ENCODE measurements around the gene TMEM232.
"Not testable (repeated sequence)": the region's sequence is repeated elsewhere in the genome, so short reads cannot be mapped to it uniquely, and the experiment has no call there.

The TMEM232 gene

DNA sequence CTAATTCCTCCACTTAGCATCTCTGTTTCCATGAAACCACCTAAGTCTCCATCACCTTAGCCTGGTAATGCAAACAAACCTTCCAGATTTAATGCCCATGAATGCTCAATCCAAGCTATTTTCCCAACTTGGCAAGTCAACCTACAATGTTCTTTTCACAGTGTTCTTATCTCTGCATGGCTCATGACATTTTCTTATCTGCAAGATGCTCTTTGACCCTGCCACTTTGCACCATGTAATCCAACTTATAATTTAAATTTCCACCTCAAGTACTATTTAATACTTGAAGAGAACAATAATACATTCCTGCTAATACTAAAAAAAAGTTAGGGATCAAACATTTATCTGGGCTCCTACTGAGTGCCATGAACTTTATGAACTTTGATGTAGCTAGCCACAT, 164.3 kb downstream of the TMEM232 start:
- Histone ChIP-seq H3K27me3 (ENCODE audit: insufficient read depth, low read length) (no peaks in the 10 kb centered on the region), H3K36me3 (ENCODE audit: insufficient read depth, low read length) (no peaks in the 10 kb centered on the region), H3K4me1 (ENCODE audit: control insufficient read depth, insufficient read depth, low read length, unreplicated experiment) (no peaks in the 10 kb centered on the region), H3K79me2 (ENCODE audit: control insufficient read depth, insufficient read depth, low read length, unreplicated experiment) (no peaks in the 10 kb centered on the region), H2AFZ (ENCODE audit: low read length, unreplicated experiment) (no peak overlapping the region), H3K4me3 (ENCODE audit: low read depth, low read length) (no peak overlapping the region), H3K27ac (ENCODE audit: low read depth, low read length) (no peak overlapping the region)

DNA sequence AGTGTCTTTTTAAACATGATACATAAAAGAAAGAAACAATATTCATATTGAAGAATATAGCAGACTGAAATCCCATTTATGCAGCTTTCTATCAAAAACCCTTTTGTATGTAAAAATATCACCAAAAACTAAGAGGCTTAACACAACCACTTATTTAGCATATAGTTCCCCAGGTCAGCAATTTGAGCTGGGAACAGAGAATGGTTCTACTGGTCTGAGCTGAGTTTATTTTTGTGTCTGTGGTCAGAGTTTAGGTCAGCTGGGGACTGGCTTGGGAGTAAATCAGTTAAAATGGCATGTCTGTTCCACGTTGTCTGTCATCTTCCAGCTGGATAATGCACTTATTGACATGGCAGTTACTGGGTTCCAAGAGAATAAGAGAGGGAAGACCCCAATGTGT, 165.0 kb downstream of the TMEM232 start:
- Histone ChIP-seq H3K27me3 (ENCODE audit: insufficient read depth, low read length) (no peaks in the 10 kb centered on the region), H3K4me3 (ENCODE audit: low read depth, low read length) (no peak overlapping the region), H3K4me1 (ENCODE audit: control insufficient read depth, insufficient read depth, low read length, unreplicated experiment) (no peaks in the 10 kb centered on the region), H2AFZ (ENCODE audit: low read length, unreplicated experiment) (no peak overlapping the region), H3K27ac (ENCODE audit: low read depth, low read length) (no peak overlapping the region), H3K79me2 (ENCODE audit: control insufficient read depth, insufficient read depth, low read length, unreplicated experiment) (no peaks in the 10 kb centered on the region), H3K36me3 (ENCODE audit: insufficient read depth, low read length) (no peaks in the 10 kb centered on the region)

DNA sequence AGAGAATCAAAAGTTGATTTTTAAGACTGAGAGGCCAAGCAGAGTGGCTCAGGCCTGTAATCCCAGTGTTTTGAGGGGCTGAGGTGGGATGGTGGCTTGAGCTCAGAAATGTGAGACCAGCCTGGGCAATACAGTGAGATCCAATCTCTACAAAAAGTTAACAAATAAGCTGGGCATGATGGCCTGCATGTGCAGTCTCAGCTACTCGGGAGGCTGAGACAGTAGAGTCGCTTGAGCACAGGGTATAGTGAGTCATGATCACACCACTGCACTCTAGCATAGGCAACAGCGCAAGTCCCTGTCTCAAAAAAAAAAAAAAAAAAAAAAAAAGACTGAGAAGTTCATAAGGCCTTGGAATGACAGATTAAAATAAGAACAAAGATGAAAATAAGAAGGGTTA, 177.2 kb downstream of the TMEM232 start:
- H2AFZ ChIP-seq (ENCODE audit: low read length, unreplicated experiment): no peak overlapping the region

DNA sequence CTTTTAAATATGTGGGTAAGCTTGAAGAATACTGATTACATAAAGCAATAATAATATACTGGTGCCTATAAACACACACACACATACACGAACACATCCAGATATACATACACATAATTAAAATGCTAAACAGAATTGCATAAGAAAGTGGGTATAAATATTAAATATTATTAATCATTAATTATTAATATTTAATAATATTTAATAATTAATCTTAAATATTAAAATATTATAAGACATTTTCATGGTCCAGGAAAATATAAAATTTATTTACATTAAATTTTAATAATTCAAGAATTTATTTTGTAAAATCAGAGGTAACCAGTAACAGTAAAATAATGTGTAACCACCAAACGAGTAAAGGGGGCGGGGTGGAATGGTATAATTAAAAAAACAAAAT, 178.3 kb downstream of the TMEM232 start:
- no peak overlapping the region for H3K27ac ChIP-seq (ENCODE audit: low read depth, low read length)
- no peak overlapping the region for H2AFZ ChIP-seq (ENCODE audit: low read length, unreplicated experiment)
- no peak overlapping the region for H3K4me3 ChIP-seq (ENCODE audit: low read depth, low read length)
- H3K27me3 ChIP-seq (ENCODE audit: insufficient read depth, low read length): no peaks in the 10 kb centered on the region
- H3K79me2 ChIP-seq (ENCODE audit: control insufficient read depth, insufficient read depth, low read length, unreplicated experiment): no peaks in the 10 kb centered on the region
- peaks cover 17% of the 10 kb centered on the region for H3K4me1 ChIP-seq (ENCODE audit: control insufficient read depth, insufficient read depth, low read length, unreplicated experiment)
- H3K36me3 ChIP-seq (ENCODE audit: insufficient read depth, low read length): no peaks in the 10 kb centered on the region

More for the DNA sequence above, 177.2 kb downstream of the TMEM232 start:
- H3K4me1 ChIP-seq (ENCODE audit: control insufficient read depth, insufficient read depth, low read length, unreplicated experiment): peaks cover 14% of the 10 kb centered on the region
- no peaks in the 10 kb centered on the region for H3K79me2 ChIP-seq (ENCODE audit: control insufficient read depth, insufficient read depth, low read length, unreplicated experiment)
- H3K4me3 ChIP-seq (ENCODE audit: low read depth, low read length): no peak overlapping the region
- H3K27me3 ChIP-seq (ENCODE audit: insufficient read depth, low read length): no peaks in the 10 kb centered on the region
- H3K36me3 ChIP-seq (ENCODE audit: insufficient read depth, low read length): no peaks in the 10 kb centered on the region
- no peak overlapping the region for H3K27ac ChIP-seq (ENCODE audit: low read depth, low read length)

DNA sequence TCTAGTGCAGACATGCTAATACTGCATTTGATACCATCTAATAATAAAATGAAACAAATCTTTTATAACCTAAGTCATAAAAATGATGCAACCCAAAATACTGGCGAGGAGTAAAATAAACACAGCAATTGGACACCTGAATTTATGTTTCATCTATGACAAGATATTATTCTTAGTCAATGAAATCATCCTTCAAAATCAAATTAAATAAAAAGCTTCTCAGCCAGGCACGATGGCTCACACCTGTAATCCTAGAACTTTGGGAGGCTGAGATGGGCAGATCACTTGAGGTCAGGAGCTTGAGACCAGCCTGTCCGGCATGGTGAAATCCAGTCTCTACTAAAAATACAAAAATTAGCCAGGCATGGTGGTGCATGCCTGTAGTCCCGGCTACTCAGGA, 179.0 kb downstream of the TMEM232 start:
- no peaks in the 10 kb centered on the region for H3K36me3 ChIP-seq (ENCODE audit: insufficient read depth, low read length)
- no peak overlapping the region for H3K27ac ChIP-seq (ENCODE audit: low read depth, low read length)
- no peaks in the 10 kb centered on the region for H3K27me3 ChIP-seq (ENCODE audit: insufficient read depth, low read length)
- no peaks in the 10 kb centered on the region for H3K79me2 ChIP-seq (ENCODE audit: control insufficient read depth, insufficient read depth, low read length, unreplicated experiment)
- H3K4me1 ChIP-seq (ENCODE audit: control insufficient read depth, insufficient read depth, low read length, unreplicated experiment): peaks cover 17% of the 10 kb centered on the region
- no peak overlapping the region for H3K4me3 ChIP-seq (ENCODE audit: low read depth, low read length)
- H2AFZ ChIP-seq (ENCODE audit: low read length, unreplicated experiment): no peak overlapping the region

DNA sequence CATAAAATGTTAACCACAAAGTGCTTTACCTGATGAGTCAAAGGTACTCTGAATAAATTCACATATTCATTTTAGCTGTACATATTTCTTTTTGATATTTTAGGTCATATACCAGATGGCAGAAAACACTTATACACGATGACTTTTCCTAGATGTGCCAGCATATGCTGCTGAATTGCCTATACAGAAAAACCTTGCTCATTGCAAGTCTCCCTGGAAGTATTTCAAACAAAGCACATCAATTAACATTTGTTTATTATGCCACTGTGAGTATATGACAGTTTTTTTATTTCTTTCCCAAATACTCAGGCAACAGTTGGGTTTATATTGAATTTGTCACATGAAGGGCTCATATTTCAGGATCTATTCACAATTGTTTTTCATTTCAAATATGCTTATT, 180.8 kb downstream of the TMEM232 start:
- Histone ChIP-seq H3K4me1 (ENCODE audit: control insufficient read depth, insufficient read depth, low read length, unreplicated experiment) (peaks cover 17% of the 10 kb centered on the region), H3K79me2 (ENCODE audit: control insufficient read depth, insufficient read depth, low read length, unreplicated experiment) (no peaks in the 10 kb centered on the region), H3K36me3 (ENCODE audit: insufficient read depth, low read length) (no peaks in the 10 kb centered on the region), H3K4me3 (ENCODE audit: low read depth, low read length) (no peak overlapping the region), H3K27me3 (ENCODE audit: insufficient read depth, low read length) (no peaks in the 10 kb centered on the region), H3K27ac (ENCODE audit: low read depth, low read length) (no peak overlapping the region), H2AFZ (ENCODE audit: low read length, unreplicated experiment) (no peak overlapping the region)

DNA sequence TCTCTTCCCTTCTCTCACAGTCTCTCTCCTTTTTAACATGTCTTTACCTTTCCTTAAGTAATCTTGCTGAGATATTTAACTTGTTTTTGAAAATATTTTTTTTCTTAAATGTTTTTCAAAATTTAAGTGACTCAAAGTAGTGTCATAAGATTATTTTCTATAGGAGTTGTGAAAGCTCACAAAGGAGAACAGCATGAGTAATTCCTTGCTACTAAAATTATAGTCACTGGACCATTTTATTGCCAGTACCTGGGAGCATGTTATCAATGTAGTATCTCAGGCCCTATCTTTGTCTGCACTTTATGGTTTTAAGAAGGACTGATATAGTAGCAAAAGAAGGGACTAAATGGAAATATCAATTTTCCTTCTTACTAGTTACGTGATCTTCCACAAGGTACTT, 181.9 kb downstream of the TMEM232 start:
- Histone ChIP-seq H2AFZ (ENCODE audit: low read length, unreplicated experiment) (no peak overlapping the region), H3K27ac (ENCODE audit: low read depth, low read length) (no peak overlapping the region)

DNA sequence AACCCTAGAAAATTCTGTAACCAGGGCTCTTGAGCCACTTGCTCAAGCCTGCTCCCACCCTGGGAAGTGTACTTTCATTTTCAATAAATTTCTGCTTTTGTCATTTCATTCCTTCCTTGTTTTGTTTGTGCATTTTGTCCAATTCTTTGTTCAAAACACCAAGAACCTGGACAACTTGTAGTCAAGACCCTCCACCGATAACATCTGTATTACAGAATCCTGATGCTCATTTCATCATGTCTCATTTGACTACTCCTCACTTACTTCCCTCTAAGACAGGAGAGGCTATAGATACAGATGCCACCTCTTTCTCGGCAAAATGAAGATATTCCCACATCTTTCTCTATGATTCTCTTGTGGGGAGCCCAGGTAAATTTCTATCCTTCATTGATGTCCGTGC, 183.5 kb downstream of the TMEM232 start:
- H2AFZ ChIP-seq (ENCODE audit: low read length, unreplicated experiment): no peak overlapping the region
- H3K27ac ChIP-seq (ENCODE audit: low read depth, low read length): no peak overlapping the region
- H3K79me2 ChIP-seq (ENCODE audit: control insufficient read depth, insufficient read depth, low read length, unreplicated experiment): no peaks in the 10 kb centered on the region
- H3K27me3 ChIP-seq (ENCODE audit: insufficient read depth, low read length): no peaks in the 10 kb centered on the region
- H3K4me3 ChIP-seq (ENCODE audit: low read depth, low read length): no peak overlapping the region
- peaks cover 17% of the 10 kb centered on the region for H3K4me1 ChIP-seq (ENCODE audit: control insufficient read depth, insufficient read depth, low read length, unreplicated experiment)
- H3K36me3 ChIP-seq (ENCODE audit: insufficient read depth, low read length): no peaks in the 10 kb centered on the region

More for the DNA sequence above, 181.9 kb downstream of the TMEM232 start:
- no peaks in the 10 kb centered on the region for H3K27me3 ChIP-seq (ENCODE audit: insufficient read depth, low read length)
- no peak overlapping the region for H3K4me3 ChIP-seq (ENCODE audit: low read depth, low read length)
- peaks cover 17% of the 10 kb centered on the region for H3K4me1 ChIP-seq (ENCODE audit: control insufficient read depth, insufficient read depth, low read length, unreplicated experiment)
- no peaks in the 10 kb centered on the region for H3K36me3 ChIP-seq (ENCODE audit: insufficient read depth, low read length)
- H3K79me2 ChIP-seq (ENCODE audit: control insufficient read depth, insufficient read depth, low read length, unreplicated experiment): no peaks in the 10 kb centered on the region

DNA sequence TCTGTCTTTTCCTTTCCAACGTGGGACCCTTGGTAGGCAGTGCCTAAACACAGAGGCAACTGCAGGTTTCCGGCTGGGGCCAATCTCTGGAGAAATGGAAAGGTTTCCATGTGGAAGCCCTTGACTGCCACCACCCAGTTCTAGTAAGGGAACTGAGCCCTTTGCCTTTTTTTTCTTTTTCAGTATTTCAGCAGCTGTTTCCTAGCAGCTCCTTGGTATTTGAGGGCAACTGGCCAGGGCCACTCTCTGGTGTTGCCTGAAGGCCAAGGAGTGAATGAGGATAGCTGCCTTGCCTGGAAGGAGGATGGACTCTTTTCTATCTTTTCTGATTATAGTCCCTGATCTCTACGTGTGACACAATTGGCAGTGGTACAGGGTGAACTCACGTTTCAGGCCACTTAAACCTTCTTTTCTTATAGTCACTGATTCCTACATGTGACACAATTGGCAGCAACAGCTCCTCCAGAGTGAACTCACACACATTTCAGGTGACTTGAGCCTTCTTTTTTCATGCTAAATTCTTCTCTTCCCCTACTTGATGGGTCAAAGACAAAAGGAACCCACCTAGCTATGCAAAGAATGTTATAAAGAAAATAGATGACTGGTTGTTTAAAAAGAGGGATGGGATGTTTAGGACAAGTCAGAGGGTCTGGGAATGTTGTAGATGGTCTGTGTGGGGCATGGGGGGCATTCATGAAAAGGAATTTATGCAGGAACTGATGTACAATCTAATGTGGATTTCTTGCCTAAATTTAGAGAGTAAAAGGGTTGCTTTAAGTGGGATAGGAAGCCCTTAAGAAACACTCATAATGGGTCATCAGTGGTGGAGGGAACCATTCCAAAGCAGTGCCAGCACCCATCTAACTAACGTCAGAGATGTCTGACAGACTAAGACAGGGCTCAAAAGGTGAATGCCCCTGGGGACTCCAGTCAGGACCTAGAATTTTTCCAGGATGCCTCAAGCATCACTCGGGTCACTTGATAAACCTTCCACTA, 190.1 kb downstream of the TMEM232 start:
- H3K27ac ChIP-seq (ENCODE audit: low read depth, low read length): no peak overlapping the region
- no peaks in the 10 kb centered on the region for H3K27me3 ChIP-seq (ENCODE audit: insufficient read depth, low read length)
- no peak overlapping the region for H2AFZ ChIP-seq (ENCODE audit: low read length, unreplicated experiment)
- no peak overlapping the region for H3K4me3 ChIP-seq (ENCODE audit: low read depth, low read length)
- H3K79me2 ChIP-seq (ENCODE audit: control insufficient read depth, insufficient read depth, low read length, unreplicated experiment): no peaks in the 10 kb centered on the region
- peaks cover 7% of the 10 kb centered on the region for H3K4me1 ChIP-seq (ENCODE audit: control insufficient read depth, insufficient read depth, low read length, unreplicated experiment)
- no peaks in the 10 kb centered on the region for H3K36me3 ChIP-seq (ENCODE audit: insufficient read depth, low read length)

DNA sequence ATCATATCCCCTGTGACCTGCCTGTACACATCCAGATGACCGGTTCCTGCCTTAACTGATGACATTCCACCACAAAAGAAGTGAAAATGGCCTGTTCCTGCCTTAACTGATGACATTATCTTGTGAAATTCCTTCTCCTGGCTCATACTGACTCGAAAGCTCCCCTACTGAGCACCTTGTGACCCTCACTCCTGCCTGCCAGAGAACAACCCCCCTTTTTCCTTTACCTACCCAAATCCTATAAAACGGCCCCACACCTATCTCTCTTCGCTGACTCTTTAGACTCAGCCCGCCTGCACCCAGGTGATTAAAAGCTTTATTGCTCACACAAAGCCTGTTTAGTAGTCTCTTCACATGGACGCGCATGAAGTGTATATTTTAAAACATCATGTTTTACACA, 191.3 kb downstream of the TMEM232 start:
- H3K27ac ChIP-seq (ENCODE audit: low read depth, low read length); H3K4me3 ChIP-seq (ENCODE audit: low read depth, low read length): not testable (repeated sequence)

DNA sequence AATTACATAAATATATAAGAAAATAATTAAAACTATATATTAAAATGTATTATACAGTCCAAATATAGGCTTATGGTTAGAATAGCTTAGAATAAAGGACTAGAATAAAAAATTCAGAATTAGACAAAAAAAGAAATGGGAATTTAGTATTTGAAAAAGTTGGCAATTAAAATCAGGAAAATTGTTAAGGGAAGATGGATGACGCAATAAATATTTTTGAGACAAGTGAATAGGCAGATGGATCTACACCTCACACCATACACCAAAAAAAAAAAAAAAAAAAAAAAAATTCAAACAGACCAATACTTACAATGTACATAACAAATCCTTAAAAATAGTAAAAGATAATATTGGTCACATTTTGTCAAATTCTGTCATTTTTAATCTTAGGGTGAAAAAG, 200.7 kb downstream of the TMEM232 start:
- Histone ChIP-seq H3K4me1 (ENCODE audit: control insufficient read depth, insufficient read depth, low read length, unreplicated experiment) (no peaks in the 10 kb centered on the region), H3K27ac (ENCODE audit: low read depth, low read length) (no peak overlapping the region), H3K36me3 (ENCODE audit: insufficient read depth, low read length) (no peaks in the 10 kb centered on the region), H2AFZ (ENCODE audit: low read length, unreplicated experiment) (no peak overlapping the region), H3K27me3 (ENCODE audit: insufficient read depth, low read length) (no peaks in the 10 kb centered on the region), H3K79me2 (ENCODE audit: control insufficient read depth, insufficient read depth, low read length, unreplicated experiment) (no peaks in the 10 kb centered on the region), H3K4me3 (ENCODE audit: low read depth, low read length) (no peak overlapping the region)

More for the DNA sequence above, 191.3 kb downstream of the TMEM232 start:
- not testable (repeated sequence) for H3K79me2 ChIP-seq (ENCODE audit: control insufficient read depth, insufficient read depth, low read length, unreplicated experiment); H3K27me3 ChIP-seq (ENCODE audit: insufficient read depth, low read length); H3K36me3 ChIP-seq (ENCODE audit: insufficient read depth, low read length); H2AFZ ChIP-seq (ENCODE audit: low read length, unreplicated experiment); H3K4me1 ChIP-seq (ENCODE audit: control insufficient read depth, insufficient read depth, low read length, unreplicated experiment)

All from ACC112 (cell line).